ENCODE measurements around the gene SP100. TPM values are rescaled to one million over a fixed set of nuclear protein-coding genes. Genes with fewer than 3 reads are reported as not detected.

SP100 gene
- total RNA-seq, 1 donor from 2014 or later, result not detected

DNA sequence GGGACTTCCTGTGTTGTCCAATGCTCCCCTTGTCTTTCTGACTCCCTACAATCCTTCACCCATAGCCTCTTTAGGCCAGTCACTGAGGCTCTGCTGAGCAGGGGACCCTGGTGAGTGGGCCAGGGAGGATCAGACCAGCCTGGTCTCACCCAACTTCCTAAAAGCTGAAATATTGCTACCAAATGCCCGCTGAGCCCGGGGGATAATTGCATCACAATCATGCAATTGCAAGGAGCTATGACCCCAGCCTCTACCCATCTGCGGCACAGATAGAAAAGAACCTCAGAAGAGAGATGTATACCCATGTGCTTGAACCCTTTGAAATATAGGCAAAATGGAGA lies 3.7 kb upstream of the SP100 start:
- no peaks in the 10 kb centered on the region for H3K4me1 Mint-ChIP-seq (ENCODE audit: low read depth, unreplicated experiment)
- H3K27ac Mint-ChIP-seq (ENCODE audit: unreplicated experiment), result no peak overlapping the region
- TF ChIP-seq CTCF (IDR thresholded peaks at IDR 0.05; ENCODE audit: partially characterized antibody, unreplicated experiment), result no peak
- DNase-seq, result no peak
- H3K36me3 Mint-ChIP-seq (ENCODE audit: unreplicated experiment), result no peaks in the 10 kb centered on the region
- peak overlapping the region; percentile 79 for H3K4me3 Mint-ChIP-seq (ENCODE audit: unreplicated experiment)
- peaks cover 9% of the 10 kb centered on the region for H3K27me3 Mint-ChIP-seq (ENCODE audit: unreplicated experiment)
- H3K9me3 Mint-ChIP-seq (ENCODE audit: unreplicated experiment), result peaks cover 1% of the 10 kb centered on the region

DNA sequence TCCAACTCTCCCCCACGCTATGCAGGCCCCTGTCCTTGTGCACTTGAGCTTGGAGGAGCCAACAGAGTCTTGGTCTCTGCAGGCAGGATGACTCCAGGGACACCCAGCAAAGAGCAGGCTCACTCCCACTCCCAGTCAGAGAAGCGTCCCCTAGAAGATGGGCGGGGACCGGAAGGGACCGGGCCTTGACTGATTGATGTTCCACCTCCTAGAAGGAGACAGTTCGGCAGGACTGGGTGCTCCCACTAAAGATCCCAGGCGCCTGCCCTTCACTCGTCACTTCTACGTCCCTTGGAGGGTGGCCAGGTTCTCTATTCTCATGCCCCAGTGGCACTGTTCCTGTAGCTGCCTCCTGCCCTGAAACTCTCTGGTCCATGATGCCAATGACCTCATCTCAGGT lies 3.2 kb upstream of the SP100 start:
- H3K4me3 Mint-ChIP-seq (ENCODE audit: unreplicated experiment), result no peak overlapping the region
- no peak for TF ChIP-seq CTCF (IDR thresholded peaks at IDR 0.05; ENCODE audit: partially characterized antibody, unreplicated experiment)
- no peak for DNase-seq
- H3K4me1 Mint-ChIP-seq (ENCODE audit: low read depth, unreplicated experiment), result no peaks in the 10 kb centered on the region
- H3K27ac Mint-ChIP-seq (ENCODE audit: unreplicated experiment), result no peak overlapping the region
- peaks cover 9% of the 10 kb centered on the region for H3K27me3 Mint-ChIP-seq (ENCODE audit: unreplicated experiment)
- no peaks in the 10 kb centered on the region for H3K36me3 Mint-ChIP-seq (ENCODE audit: unreplicated experiment)
- H3K9me3 Mint-ChIP-seq (ENCODE audit: unreplicated experiment), result peaks cover 1% of the 10 kb centered on the region

DNA sequence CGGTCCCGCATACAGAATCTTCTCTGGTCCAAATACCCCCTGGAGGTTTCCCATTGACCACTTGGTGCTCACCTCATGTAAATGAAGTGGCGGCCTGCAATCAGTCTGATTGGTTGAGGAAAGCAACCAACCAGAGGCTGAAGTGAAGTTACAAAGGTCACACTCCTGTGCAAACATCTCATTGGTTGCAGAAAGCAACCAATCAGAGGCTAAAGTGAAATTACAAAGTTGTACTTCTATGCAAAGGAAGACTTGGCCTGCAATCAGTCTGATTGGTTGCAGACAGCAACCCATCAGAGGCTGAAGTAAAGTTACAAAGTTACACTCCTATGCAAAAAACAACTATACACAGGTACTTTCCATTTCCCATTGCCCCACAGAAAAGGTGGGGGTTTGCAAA lies 2.5 kb upstream of the SP100 start:
- H3K27me3 Mint-ChIP-seq (ENCODE audit: unreplicated experiment), result peaks cover 9% of the 10 kb centered on the region
- no peak overlapping the region for H3K4me3 Mint-ChIP-seq (ENCODE audit: unreplicated experiment)
- no peak for DNase-seq
- peaks cover 1% of the 10 kb centered on the region for H3K9me3 Mint-ChIP-seq (ENCODE audit: unreplicated experiment)
- no peak for TF ChIP-seq CTCF (IDR thresholded peaks at IDR 0.05; ENCODE audit: partially characterized antibody, unreplicated experiment)
- H3K36me3 Mint-ChIP-seq (ENCODE audit: unreplicated experiment), result no peaks in the 10 kb centered on the region
- no peak overlapping the region for H3K27ac Mint-ChIP-seq (ENCODE audit: unreplicated experiment)
- no peaks in the 10 kb centered on the region for H3K4me1 Mint-ChIP-seq (ENCODE audit: low read depth, unreplicated experiment)

DNA sequence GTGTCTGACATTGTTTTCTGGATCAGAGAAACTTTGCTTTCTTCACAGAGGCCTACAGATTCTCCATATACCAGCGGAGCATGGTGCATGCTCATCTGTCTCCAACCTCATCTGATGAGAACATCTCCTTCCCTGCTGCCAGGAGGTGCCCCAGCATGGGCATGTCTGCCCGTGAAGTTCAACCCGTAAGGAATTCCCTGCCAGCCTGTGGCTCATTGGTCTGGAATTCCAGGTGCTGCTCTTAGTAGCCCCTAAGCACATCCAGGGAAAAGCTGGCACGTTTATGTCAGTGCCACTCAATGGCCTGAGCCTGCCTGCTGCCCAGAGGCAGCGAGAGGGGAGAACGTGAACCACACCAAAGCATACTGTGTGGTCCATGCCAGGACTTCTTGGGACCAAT lies 1.7 kb upstream of the SP100 start:
- TF ChIP-seq CTCF (IDR thresholded peaks at IDR 0.05; ENCODE audit: partially characterized antibody, unreplicated experiment), result no peak
- Mint-ChIP-seq H3K27ac (ENCODE audit: unreplicated experiment) (no peak overlapping the region), H3K9me3 (ENCODE audit: unreplicated experiment) (peaks cover 1% of the 10 kb centered on the region), H3K4me1 (ENCODE audit: low read depth, unreplicated experiment) (no peaks in the 10 kb centered on the region), H3K27me3 (ENCODE audit: unreplicated experiment) (peaks cover 9% of the 10 kb centered on the region), H3K36me3 (ENCODE audit: unreplicated experiment) (no peaks in the 10 kb centered on the region), H3K4me3 (ENCODE audit: unreplicated experiment) (no peak overlapping the region)
- DNase-seq, result no peak

GRCh38 chr2:230417436-230417835 lies 1.4 kb downstream of the SP100 start:
- Mint-ChIP-seq H3K36me3 (ENCODE audit: unreplicated experiment) (no peaks in the 10 kb centered on the region), H3K27ac (ENCODE audit: unreplicated experiment) (no peak overlapping the region), H3K4me1 (ENCODE audit: low read depth, unreplicated experiment) (no peaks in the 10 kb centered on the region), H3K27me3 (ENCODE audit: unreplicated experiment) (peaks cover 3% of the 10 kb centered on the region), H3K4me3 (ENCODE audit: unreplicated experiment) (no peak overlapping the region), H3K9me3 (ENCODE audit: unreplicated experiment) (peaks cover 1% of the 10 kb centered on the region)
- no peak for DNase-seq
- no peak for TF ChIP-seq CTCF (IDR thresholded peaks at IDR 0.05; ENCODE audit: partially characterized antibody, unreplicated experiment)

All from glutamatergic neuron (in vitro differentiated cells).